Measurements from ENCODE around the gene HJURP. TPM values are rescaled to one million over a fixed set of nuclear protein-coding genes. Genes with fewer than 3 reads are reported as not detected.

HJURP gene
- total RNA-seq, 1 donor from 2014 or later: under 0.01 TPM

- no peak for TF ChIP-seq CTCF (IDR thresholded peaks at IDR 0.05; ENCODE audit: insufficient read depth, low read length, severe bottlenecking)
- peaks cover 5% of the 10 kb centered on the region for H3K36me3 ChIP-seq (ENCODE audit: control insufficient read depth, insufficient read depth, low read length)
- no peak overlapping the region for H3K4me3 ChIP-seq (ENCODE audit: low read depth, low read length)
- FAIRE-seq: no peak
- H3K27me3 ChIP-seq (ENCODE audit: control insufficient read depth, insufficient read depth, low read length): no peaks in the 10 kb centered on the region
- DNase-seq (ENCODE audit: low read depth): no peak
These were observed 7.7 kb downstream of the HJURP start for GRCh38 chr2:233846387-233847247.

GRCh38 chr2:233845301-233846060 lies 8.9 kb downstream of the HJURP start:
- no peak for FAIRE-seq
- no peak for TF ChIP-seq CTCF (IDR thresholded peaks at IDR 0.05; ENCODE audit: insufficient read depth, low read length, severe bottlenecking)

GRCh38 chr2:233844836-233845235 lies 9.5 kb downstream of the HJURP start:
- no peak overlapping the region for H3K4me3 ChIP-seq (ENCODE audit: low read depth, low read length)
- H3K36me3 ChIP-seq (ENCODE audit: control insufficient read depth, insufficient read depth, low read length): peaks cover 4% of the 10 kb centered on the region
- DNase-seq (ENCODE audit: low read depth) (no peak), FAIRE-seq (no peak)
- TF ChIP-seq CTCF (IDR thresholded peaks at IDR 0.05; ENCODE audit: insufficient read depth, low read length, severe bottlenecking): no peak
- H3K27me3 ChIP-seq (ENCODE audit: control insufficient read depth, insufficient read depth, low read length): no peaks in the 10 kb centered on the region

More at GRCh38 chr2:233845301-233846060, 8.9 kb downstream of the HJURP start:
- Histone ChIP-seq H3K36me3 (ENCODE audit: control insufficient read depth, insufficient read depth, low read length) (peaks cover 5% of the 10 kb centered on the region), H3K4me3 (ENCODE audit: low read depth, low read length) (no peak overlapping the region), H3K27me3 (ENCODE audit: control insufficient read depth, insufficient read depth, low read length) (no peaks in the 10 kb centered on the region)
- DNase-seq (ENCODE audit: low read depth): no peak

GRCh38 chr2:233844064-233844807 lies 10.1 kb downstream of the HJURP start:
- no peak overlapping the region for H3K4me3 ChIP-seq (ENCODE audit: low read depth, low read length)
- peak; percentile 58 for FAIRE-seq
- no peaks in the 10 kb centered on the region for H3K27me3 ChIP-seq (ENCODE audit: control insufficient read depth, insufficient read depth, low read length)
- DNase-seq (ENCODE audit: low read depth): no peak
- no peak for TF ChIP-seq CTCF (IDR thresholded peaks at IDR 0.05; ENCODE audit: insufficient read depth, low read length, severe bottlenecking)
- peaks cover 3% of the 10 kb centered on the region for H3K36me3 ChIP-seq (ENCODE audit: control insufficient read depth, insufficient read depth, low read length)

- H3K4me3 ChIP-seq (ENCODE audit: low read depth, low read length): no peak overlapping the region
- no peak for DNase-seq (ENCODE audit: low read depth)
- no peak for TF ChIP-seq CTCF (IDR thresholded peaks at IDR 0.05; ENCODE audit: insufficient read depth, low read length, severe bottlenecking)
- FAIRE-seq: no peak
- no peaks in the 10 kb centered on the region for H3K27me3 ChIP-seq (ENCODE audit: control insufficient read depth, insufficient read depth, low read length)
- no peaks in the 10 kb centered on the region for H3K36me3 ChIP-seq (ENCODE audit: control insufficient read depth, insufficient read depth, low read length)
These were observed 13.2 kb downstream of the HJURP start for GRCh38 chr2:233841183-233841582.
